ENCODE results near the gene LIG4.

The LIG4 gene

GRCh38 chr13:108194435-108194936 is 20.9 kb downstream of the LIG4 start:
- DNase-seq (ENCODE audit: low read depth): no peak

- DNase-seq (ENCODE audit: low read depth): no peak
Observed at GRCh38 chr13:108193806-108194205, 21.5 kb downstream of the LIG4 start.

- DNase-seq (ENCODE audit: low read depth): no peak
Observed at GRCh38 chr13:108190897-108191296, 24.4 kb downstream of the LIG4 start.

- no peak for DNase-seq (ENCODE audit: low read depth)
Observed at GRCh38 chr13:108188260-108188659, 27.1 kb downstream of the LIG4 start.

- DNase-seq (ENCODE audit: low read depth): no peak
Observed at GRCh38 chr13:108185223-108185622, 30.1 kb downstream of the LIG4 start.

- DNase-seq (ENCODE audit: low read depth): no peak
Observed at GRCh38 chr13:108182652-108183051, 32.7 kb downstream of the LIG4 start.

GRCh38 chr13:108178078-108178477 is 37.3 kb downstream of the LIG4 start:
- DNase-seq (ENCODE audit: low read depth): no peak

- peak; percentile 24 for DNase-seq (ENCODE audit: low read depth)
Observed at GRCh38 chr13:108176685-108177274, 38.6 kb downstream of the LIG4 start.

- DNase-seq (ENCODE audit: low read depth): no peak
Observed at GRCh38 chr13:108168929-108169328, 46.4 kb downstream of the LIG4 start.

GRCh38 chr13:108166078-108166477 is 49.3 kb downstream of the LIG4 start:
- no peak for DNase-seq (ENCODE audit: low read depth)

- DNase-seq (ENCODE audit: low read depth): no peak
Observed at GRCh38 chr13:108158746-108159145, 56.6 kb downstream of the LIG4 start.

Measured in stimulated activated CD8-positive, alpha-beta memory T cell treated with anti-CD3 and anti-CD28 coated beads, Interleukin-4, amount 100 ng/mL, for 24 hours (primary cell).